NCI-H1417 (cell line): Measurements from ENCODE around the gene ADSS1.
A peak's percentile ranks its signal among the peaks of the same experiment; 100 is the strongest.

Experiments
- DNase-seq, 3 experiments: peaks; one replicate each; lab custom pipeline; 2025; lab: John Stamatoyannopoulos, UW

ADSS1 gene

DNA sequence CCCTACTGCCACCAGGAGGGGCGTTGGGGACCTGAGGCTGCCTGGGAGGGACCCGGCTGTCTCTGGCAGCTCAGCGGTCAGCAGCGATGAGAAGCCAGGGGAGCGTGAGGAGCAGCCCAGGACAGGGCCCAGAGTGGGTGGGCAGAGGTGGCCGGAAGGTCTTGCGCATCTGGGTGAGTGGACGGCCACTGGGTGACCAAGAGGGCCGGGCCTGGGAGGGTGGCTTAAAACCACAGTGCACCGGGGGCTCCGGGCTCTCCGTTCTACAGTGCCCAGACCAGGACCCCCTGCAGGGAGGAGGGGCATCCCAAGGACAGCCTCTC, 24.6 kb upstream of the ADSS1 start:
- DNase-seq: no peak

- no peak for DNase-seq
These were observed 23.8 kb upstream of the ADSS1 start for GRCh38 chr14:104700225-104700651.

GRCh38 chr14:104700747-104701217, 23.2 kb upstream of the ADSS1 start:
- DNase-seq: no peak

GRCh38 chr14:104701383-104702076, 22.5 kb upstream of the ADSS1 start:
- DNase-seq: no peak

- no peak for DNase-seq
These were observed 21.9 kb upstream of the ADSS1 start for GRCh38 chr14:104702106-104702505.

GRCh38 chr14:104702673-104703072, 21.4 kb upstream of the ADSS1 start:
- DNase-seq: no peak

GRCh38 chr14:104703269-104703668, 20.8 kb upstream of the ADSS1 start:
- no peak for DNase-seq

DNA sequence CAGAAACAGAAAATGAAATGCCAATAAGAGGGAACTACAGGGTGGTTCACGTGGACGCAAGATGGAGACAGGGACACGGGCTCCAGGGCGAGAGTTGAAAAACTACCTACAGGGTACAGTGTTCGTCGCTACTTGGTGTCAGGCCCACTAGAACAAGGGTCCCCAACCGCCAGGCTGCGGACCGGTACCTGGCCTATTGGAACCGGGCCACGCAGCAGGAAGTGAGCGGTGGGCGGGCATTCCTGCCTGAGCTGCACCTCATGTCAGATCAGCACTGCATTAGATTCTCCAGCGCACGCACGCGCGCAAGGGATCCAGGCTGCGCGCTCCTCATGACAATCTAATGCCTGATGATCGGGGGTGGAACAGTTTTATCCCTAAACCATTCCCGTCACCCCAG, 19.8 kb upstream of the ADSS1 start:
- DNase-seq: no peak

DNA sequence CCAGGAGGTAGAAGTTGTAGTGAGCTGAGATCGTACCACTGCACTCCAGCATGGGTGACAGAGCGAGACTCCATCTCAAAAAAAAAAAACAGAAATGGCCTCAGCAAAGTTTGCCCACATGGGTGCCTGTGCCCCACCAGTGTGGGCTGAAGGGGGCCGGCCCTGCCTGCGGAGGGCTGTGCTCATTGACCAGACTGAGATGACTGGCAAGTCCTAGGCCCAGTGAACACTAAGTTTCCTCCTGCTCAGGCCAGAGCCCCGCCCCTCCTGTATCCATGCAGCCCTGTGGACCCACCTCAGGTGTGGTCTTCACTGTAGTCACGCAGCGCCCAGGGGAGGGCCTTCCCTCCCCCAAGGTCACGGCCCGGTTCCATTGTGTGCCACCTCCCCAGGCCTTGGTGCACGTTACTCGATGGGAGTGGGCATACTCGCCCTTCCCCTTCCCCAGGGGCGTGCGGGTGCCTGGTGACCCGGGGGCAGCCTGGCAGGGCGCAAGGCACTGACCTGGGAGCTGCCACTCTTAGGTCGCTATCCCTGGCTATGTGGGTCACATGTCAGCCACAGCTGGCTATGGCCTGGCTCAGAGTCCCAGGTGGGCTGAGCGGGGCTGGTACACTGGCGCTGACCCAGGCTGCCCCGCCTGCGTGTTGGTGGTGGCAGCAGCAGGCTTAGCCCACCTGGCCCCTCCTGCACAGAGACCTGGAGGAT, 18.5 kb upstream of the ADSS1 start:
- no peak for DNase-seq

DNA sequence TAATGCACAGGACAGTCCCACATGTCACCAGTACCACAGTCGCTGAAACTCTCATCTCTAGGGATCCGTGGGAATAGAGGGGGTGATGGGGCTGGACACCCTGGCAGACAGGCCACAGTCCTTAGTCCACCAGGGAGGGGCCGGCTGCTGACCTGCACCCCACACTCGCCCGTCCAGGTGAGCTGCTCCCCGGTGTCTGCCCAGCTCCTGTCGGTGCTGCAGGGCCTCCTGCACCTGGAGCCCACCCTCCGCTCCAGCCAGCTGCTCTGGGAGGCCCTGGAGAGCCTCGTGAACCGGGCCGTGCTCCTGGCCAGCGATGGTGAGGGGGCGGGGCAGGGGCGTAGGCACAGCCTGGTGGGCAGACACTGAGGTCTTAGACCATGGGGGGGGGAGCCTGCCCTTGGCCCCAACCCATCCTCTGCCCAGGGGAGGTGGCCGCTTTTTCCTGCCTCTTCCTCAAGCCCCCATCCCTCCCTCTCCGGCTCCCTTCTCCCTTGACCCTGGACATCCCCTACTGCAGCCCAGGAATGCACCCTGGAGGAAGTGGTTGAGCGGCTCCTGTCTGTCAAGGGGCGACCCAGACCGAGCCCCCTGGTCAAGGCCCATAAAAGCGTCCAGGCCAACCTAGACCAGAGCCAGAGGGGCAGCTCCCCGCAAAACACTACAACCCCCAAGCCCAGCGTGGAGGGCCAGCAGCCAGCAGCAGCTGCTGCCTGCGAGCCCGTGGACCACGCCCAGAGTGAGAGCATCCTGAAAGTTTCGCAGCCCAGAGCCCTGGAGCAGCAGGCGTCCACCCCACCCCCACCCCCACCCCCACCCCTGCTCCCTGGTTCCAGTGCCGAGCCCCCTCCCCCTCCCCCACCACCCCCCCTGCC, 17.1 kb upstream of the ADSS1 start:
- DNase-seq: peak in 2 of 3 experiments; percentile 46 to 65

DNA sequence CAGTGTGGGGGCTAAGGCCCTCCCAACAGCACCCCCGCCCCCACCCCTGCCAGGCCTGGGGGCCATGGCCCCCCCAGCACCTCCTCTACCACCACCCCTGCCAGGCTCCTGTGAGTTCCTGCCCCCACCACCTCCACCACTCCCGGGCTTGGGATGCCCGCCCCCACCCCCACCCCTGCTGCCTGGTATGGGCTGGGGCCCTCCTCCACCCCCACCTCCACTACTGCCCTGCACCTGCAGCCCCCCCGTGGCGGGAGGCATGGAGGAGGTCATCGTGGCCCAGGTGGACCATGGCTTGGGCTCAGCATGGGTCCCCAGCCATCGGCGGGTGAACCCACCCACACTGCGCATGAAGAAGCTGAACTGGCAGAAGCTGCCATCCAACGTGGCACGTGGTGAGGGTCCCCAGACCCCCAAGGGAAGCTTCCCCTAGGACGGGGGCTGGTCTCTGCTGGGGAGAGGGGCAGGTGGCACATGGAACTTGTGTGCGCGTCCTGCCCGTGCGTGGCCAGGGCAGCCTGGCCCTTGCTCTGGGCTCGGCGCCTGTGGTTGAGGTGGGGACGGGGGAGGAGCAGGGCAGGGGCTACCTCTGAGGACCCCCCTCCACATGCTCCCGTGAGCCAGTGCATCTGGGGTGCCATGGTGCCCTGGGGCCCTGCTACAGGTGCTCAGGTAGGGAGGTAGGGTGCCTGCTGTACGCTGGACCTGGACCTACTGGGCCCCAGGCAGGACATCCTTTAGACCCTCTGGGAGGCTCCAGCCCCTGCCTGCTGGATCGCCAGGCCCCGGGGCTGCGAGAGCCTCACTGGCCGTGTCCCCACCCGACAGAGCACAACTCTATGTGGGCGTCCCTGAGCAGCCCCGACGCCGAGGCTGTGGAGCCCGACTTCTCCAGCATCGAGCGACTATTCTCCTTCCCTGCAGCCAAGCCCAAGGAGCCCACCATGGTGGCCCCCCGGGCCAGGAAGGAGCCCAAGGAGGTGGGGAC, 16.1 kb upstream of the ADSS1 start:
- peak in 2 of 3 experiments; percentile 63 to 81 for DNase-seq

DNA sequence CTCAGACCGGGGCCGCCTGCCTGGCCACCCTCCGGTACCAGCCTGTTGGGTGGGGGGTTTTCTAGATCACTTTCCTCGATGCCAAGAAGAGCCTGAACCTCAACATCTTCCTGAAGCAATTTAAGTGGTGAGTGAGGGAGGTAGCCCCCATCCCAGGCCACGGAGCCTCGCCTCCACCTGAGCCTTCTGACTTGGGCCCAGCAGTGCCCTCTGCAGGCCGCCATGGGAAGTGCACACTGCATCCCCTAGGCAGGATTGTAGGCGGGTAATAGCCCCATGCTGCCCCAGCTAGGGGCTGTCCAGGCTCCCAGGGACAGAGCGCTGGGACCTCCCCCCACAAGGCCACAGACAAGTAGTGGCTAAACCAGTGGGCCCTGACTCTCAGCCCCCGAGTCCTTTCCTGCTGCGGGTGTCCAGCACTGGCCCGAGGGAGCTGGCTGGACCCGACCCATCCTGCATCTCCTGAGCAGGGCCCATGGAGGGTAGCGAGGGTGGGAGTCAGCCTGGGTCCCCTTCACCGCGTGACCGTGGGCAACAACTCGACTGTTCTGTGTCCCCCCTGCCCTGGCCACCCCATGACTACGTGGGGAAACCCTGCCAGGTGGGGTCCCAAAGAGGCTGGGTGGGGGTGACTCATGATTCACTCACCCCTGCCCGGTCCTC, 15.3 kb upstream of the ADSS1 start:
- peak; percentile 39 to 82 (median 67) for DNase-seq

- DNase-seq: no peak
These were observed 14.5 kb upstream of the ADSS1 start for GRCh38 chr14:104709387-104710039.

- no peak for DNase-seq
These were observed 13.8 kb upstream of the ADSS1 start for GRCh38 chr14:104710071-104710735.

DNA sequence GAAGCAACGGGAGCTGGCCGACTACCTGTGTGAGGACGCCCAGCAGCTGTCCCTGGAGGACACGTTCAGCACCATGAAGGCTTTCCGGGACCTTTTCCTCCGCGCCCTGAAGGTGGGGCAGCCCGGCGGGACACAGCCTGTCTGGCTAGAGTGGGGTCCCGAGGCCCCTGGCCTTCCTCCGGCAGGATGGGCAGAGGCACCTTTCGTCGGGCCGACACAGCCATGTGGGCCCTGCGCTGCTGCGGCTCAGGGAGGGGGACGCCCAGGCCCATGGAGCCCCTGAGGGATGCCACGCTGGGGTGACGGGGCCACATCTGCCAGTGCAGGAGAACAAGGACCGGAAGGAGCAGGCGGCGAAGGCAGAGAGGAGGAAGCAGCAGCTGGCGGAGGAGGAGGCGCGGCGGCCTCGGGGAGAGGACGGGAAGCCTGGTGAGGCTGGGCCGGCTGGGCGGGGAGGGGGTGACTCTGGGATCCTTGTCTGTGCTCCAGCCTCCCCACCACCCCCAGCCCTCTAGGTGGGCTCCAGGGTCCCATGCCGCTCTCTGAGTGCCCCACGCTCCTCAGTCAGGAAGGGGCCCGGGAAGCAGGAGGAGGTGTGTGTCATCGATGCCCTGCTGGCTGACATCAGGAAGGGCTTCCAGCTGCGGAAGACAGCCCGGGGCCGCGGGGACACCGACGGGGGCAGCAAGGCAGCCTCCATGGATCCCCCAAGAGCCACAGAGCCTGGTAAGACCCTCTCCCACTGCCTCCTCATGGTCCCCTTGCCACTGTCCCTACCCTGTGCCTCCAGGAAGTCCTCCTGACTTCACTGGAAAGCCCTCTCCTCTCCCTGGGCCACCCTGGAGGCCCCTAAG, 10.9 kb upstream of the ADSS1 start:
- no peak for DNase-seq

DNA sequence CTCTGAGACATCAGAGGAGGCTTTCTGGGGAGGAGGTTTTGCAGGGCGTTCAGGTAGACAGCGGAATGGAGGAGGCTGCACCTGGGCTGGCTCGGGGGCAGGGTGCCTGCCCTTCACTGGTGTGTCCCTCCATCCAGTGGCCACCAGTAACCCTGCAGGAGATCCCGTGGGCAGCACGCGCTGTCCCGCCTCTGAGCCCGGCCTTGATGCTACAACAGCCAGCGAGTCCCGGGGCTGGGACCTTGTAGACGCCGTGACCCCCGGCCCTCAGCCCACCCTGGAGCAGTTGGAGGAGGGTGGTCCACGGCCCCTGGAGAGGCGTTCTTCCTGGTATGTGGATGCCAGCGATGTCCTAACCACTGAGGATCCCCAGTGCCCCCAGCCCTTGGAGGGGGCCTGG, 10.0 kb upstream of the ADSS1 start:
- no peak for DNase-seq

- DNase-seq: no peak
These were observed 9.3 kb upstream of the ADSS1 start for GRCh38 chr14:104714681-104715080.

GRCh38 chr14:104715416-104715815, 8.6 kb upstream of the ADSS1 start:
- no peak for DNase-seq

DNA sequence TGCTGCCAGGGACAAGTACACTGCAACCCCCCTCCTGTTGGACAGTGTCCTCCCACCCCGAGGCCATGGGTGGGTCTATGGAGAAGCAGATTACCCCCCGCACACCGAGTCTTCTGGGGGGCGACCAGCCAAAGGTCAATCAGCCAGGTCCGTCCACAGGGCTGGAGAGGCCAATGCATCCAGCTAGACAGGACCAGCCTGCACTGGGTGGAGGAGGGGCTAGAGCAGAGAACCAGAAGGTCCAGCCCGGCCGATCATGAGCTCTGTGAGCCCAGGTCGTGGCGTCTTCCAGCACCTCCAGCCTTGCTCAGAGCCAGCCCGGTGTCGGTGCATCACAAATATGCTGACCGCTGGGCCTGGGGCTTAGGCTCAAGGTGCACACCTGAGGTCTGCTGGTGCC, 8.2 kb upstream of the ADSS1 start:
- no peak for DNase-seq
